Subcutaneous adipose tissue (tissue), 4 donors: Measurements from ENCODE around the gene DUSP8. TPM values are rescaled to one million over a fixed set of nuclear protein-coding genes. Genes with fewer than 3 reads are reported as not detected.

Experiments
- CTCF ChIP-seq: fragments of 450-650 bp; IDR thresholded peaks from one replicate; pipeline ENCODE4 v1.5.1; 2016; ENCODE audit warnings: low read depth, mild to moderate bottlenecking, control low read depth, antibody characterized with exemption, moderate library complexity
- total RNA-seq, 4 donors: library from RNA; depleted of rRNA; stranded (reverse); fragments of >200 nt; gene quantifications; one replicate each; pipeline ENCODE4 v1.1.0, GENCODE V29; 2016

Gene DUSP8
- total RNA-seq, 4 donors from 2014 or later = 0.22 to 2.3 (median 0.74) TPM

GRCh38 chr11:1530686-1531448 lies 41.2 kb downstream of the DUSP8 start:
- no peak for TF ChIP-seq CTCF

- TF ChIP-seq CTCF = no peak
Observed at GRCh38 chr11:1529774-1530173, 42.3 kb downstream of the DUSP8 start.

- TF ChIP-seq CTCF = no peak
Observed at GRCh38 chr11:1529286-1529685, 42.8 kb downstream of the DUSP8 start.

GRCh38 chr11:1528710-1529109 lies 43.4 kb downstream of the DUSP8 start:
- no peak for TF ChIP-seq CTCF

- TF ChIP-seq CTCF = no peak
Observed at GRCh38 chr11:1526785-1527184, 45.3 kb downstream of the DUSP8 start.

- no peak for TF ChIP-seq CTCF
Observed at GRCh38 chr11:1523779-1524178, 48.3 kb downstream of the DUSP8 start.

GRCh38 chr11:1523077-1523476 lies 49.0 kb downstream of the DUSP8 start:
- no peak for TF ChIP-seq CTCF
